ENCODE results near the gene TSEN34. TPM values are rescaled to one million over a fixed set of nuclear protein-coding genes. Genes with fewer than 3 reads are reported as not detected.

The TSEN34 gene
- polyA plus RNA-seq, 1 of the 3 experiments (the other 2 are of a cell fraction), result 82.1 TPM

DNA sequence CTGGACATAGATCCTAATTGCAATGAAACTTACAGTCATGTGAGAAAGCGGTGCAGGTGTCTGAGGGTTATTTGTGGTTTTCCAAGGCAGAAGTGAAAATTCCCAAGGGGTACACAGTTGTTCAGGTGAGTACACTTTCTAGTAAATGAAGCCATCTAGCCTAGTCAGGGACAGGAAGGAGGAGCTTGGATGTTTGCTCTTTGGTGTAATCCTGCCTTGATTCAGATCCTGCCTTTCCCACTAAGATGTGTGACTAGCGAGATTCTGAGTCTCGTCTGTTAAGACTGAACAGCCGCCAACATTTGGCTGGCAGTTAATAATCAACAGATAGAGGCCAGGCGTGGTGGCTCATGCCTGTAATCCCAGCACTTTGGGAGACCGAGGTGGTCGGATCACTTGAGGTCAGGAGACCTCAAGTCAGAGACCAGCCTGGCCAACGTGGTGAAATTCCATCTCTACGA, 12.1 kb downstream of the TSEN34 start:
- DNase-seq, result no peak
- Histone ChIP-seq H3K27ac (ENCODE audit: low read depth in 2 of 2, low read length in 1 of 2) (peak overlapping the region in 1 of 2 experiments; percentile 4; a peak in 1 of 4 replicates), H4K20me1 (ENCODE audit: insufficient read depth) (peaks cover 72% of the 10 kb centered on the region), H2AFZ (ENCODE audit: low read depth) (no peak overlapping the region), H3K4me1 (ENCODE audit: control insufficient read depth in 1 of 2, insufficient read depth in 2 of 2, low read depth in 1 of 2, low read length in 1 of 2) (peaks cover 36 to 37% of the 10 kb centered on the region in 2 experiments), H3K79me2 (ENCODE audit: insufficient read depth) (peaks cover 64% of the 10 kb centered on the region), H3K4me2 (peak overlapping the region; percentile 97), H3K27me3 (ENCODE audit: insufficient read depth) (no peaks in the 10 kb centered on the region), H3K36me3 (replicated peaks in 1 of 2; ENCODE audit: control insufficient read depth in 1 of 2, insufficient read depth in 2 of 2, low read length in 1 of 2) (peaks cover 60 to 65% of the 10 kb centered on the region in 2 experiments), H3F3A (replicated peaks; ENCODE audit: insufficient read depth) (peaks cover 56% of the 10 kb centered on the region), H3K9me2 (no peaks in the 10 kb centered on the region), H3K9me3 (no peaks in the 10 kb centered on the region), H3K9ac (peak overlapping the region; percentile 85), H3K4me3 (ENCODE audit: low read depth in 2 of 2, low read length in 1 of 2) (peak overlapping the region; percentile 0 to 86; a peak in 2 of 4 replicates)
- ChIA-PET POLR2A (interaction anchor here (4.8 kb wide), 1 partner anchor 7 kb away, joined by 27 read pairs; no protein-coding TSS in a partner anchor), CTCF (interaction anchor here (2.0 kb wide), 1 partner anchor 35 kb away, joined by 6 read pairs; no protein-coding TSS in a partner anchor)
- 64% methylated on average over 9 of the region's 9 CpGs for WGBS (ENCODE audit: low lambda C conversion rate)
- TF ChIP-seq SMC3 (IDR thresholded peaks at IDR 0.05; ENCODE audit: low read depth, low read length), result no peak
- TF ChIP-seq, protein P1, sequence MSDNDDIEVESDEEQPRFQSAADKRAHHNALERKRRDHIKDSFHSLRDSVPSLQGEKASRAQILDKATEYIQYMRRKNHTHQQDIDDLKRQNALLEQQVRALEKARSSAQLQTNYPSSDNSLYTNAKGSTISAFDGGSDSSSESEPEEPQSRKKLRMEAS (IDR thresholded peaks at IDR 0.05; ENCODE audit: low read depth), result no peak
- TF ChIP-seq, protein P2, sequence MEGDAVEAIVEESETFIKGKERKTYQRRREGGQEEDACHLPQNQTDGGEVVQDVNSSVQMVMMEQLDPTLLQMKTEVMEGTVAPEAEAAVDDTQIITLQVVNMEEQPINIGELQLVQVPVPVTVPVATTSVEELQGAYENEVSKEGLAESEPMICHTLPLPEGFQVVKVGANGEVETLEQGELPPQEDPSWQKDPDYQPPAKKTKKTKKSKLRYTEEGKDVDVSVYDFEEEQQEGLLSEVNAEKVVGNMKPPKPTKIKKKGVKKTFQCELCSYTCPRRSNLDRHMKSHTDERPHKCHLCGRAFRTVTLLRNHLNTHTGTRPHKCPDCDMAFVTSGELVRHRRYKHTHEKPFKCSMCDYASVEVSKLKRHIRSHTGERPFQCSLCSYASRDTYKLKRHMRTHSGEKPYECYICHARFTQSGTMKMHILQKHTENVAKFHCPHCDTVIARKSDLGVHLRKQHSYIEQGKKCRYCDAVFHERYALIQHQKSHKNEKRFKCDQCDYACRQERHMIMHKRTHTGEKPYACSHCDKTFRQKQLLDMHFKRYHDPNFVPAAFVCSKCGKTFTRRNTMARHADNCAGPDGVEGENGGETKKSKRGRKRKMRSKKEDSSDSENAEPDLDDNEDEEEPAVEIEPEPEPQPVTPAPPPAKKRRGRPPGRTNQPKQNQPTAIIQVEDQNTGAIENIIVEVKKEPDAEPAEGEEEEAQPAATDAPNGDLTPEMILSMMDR (IDR thresholded peaks at IDR 0.05), result no peak

DNA sequence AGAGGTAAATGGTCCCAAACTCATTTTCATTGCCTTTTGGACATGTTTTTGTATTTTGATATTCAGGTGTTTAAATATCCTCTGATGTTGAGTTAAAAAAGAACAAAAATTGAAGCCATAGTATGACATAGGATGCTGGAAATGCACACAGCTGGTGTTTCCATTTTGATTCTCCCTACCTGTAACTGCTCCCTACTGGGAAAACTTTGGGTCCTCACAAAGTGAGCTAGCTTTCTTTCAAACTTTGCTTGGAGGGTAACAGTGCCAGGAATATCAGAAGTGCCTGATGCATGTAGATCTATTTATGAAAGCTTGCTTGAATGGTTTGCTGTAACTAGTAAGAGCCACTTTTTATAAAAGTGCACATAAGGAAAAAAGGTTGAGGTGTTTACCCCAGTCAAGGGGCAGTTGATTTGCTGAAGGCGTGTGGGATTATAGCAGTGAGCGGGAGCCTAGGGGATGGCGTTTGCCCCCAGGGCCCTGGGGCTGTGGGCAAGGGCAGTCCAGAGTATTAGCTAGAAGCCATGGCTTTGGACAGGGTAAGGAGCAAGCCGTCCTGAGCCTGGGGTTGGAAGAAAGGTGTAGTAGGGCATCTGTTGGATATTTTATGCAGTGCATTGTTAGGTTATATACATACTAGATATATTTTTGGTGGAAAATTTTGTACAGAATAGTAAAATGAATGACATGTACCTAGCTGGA, 13.8 kb downstream of the TSEN34 start:
- H2AFZ ChIP-seq (ENCODE audit: low read depth), result no peak overlapping the region
- no peaks in the 10 kb centered on the region for H3K9me2 ChIP-seq
- H3K4me2 ChIP-seq, result peak overlapping the region; percentile 97
- no peak for TF ChIP-seq TEAD4 (IDR thresholded peaks at IDR 0.05; ENCODE audit: borderline replicate concordance, insufficient read depth)
- no peak for TF ChIP-seq TAF1 (IDR thresholded peaks at IDR 0.05; ENCODE audit: borderline replicate concordance, low read depth, low read length)
- TF ChIP-seq, protein P1 (IDR thresholded peaks at IDR 0.05; ENCODE audit: low read depth), result no peak
- TF ChIP-seq, protein P3, sequence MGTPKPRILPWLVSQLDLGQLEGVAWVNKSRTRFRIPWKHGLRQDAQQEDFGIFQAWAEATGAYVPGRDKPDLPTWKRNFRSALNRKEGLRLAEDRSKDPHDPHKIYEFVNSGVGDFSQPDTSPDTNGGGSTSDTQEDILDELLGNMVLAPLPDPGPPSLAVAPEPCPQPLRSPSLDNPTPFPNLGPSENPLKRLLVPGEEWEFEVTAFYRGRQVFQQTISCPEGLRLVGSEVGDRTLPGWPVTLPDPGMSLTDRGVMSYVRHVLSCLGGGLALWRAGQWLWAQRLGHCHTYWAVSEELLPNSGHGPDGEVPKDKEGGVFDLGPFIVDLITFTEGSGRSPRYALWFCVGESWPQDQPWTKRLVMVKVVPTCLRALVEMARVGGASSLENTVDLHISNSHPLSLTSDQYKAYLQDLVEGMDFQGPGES (IDR thresholded peaks at IDR 0.05; ENCODE audit: low read depth, low read length), result no peak
- no peak for TF ChIP-seq POLR2AphosphoS5 (IDR thresholded peaks at IDR 0.05; ENCODE audit: low read depth, low read length)
- no peak for TF ChIP-seq NRF1 (IDR thresholded peaks at IDR 0.05; ENCODE audit: low read depth, low read length)
- TF ChIP-seq RFX5 (IDR thresholded peaks at IDR 0.05; ENCODE audit: low read length), result no peak
- no peak for TF ChIP-seq MXI1 (IDR thresholded peaks at IDR 0.05; ENCODE audit: low read depth, low read length)
- no peak for TF ChIP-seq FOXM1 (IDR thresholded peaks at IDR 0.05; ENCODE audit: low read depth)
- TF ChIP-seq SIN3A (IDR thresholded peaks at IDR 0.05; ENCODE audit: borderline replicate concordance, low read depth, low read length), result no peak
- no peak for TF ChIP-seq FOSL2 (IDR thresholded peaks at IDR 0.05; ENCODE audit: borderline replicate concordance, low read depth)
- TF ChIP-seq, protein P4, sequence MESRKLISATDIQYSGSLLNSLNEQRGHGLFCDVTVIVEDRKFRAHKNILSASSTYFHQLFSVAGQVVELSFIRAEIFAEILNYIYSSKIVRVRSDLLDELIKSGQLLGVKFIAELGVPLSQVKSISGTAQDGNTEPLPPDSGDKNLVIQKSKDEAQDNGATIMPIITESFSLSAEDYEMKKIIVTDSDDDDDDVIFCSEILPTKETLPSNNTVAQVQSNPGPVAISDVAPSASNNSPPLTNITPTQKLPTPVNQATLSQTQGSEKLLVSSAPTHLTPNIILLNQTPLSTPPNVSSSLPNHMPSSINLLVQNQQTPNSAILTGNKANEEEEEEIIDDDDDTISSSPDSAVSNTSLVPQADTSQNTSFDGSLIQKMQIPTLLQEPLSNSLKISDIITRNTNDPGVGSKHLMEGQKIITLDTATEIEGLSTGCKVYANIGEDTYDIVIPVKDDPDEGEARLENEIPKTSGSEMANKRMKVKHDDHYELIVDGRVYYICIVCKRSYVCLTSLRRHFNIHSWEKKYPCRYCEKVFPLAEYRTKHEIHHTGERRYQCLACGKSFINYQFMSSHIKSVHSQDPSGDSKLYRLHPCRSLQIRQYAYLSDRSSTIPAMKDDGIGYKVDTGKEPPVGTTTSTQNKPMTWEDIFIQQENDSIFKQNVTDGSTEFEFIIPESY (IDR thresholded peaks at IDR 0.05; ENCODE audit: borderline replicate concordance, low read depth), result no peak
- TF ChIP-seq REST (IDR thresholded peaks at IDR 0.05; ENCODE audit: low read depth, low read length), result no peak
- POLR2A ChIA-PET, result interaction anchor here (1.0 kb wide), 1 partner anchor 11 kb away, joined by 5 read pairs; no protein-coding TSS in a partner anchor
- 94% methylated on average over 4 of the region's 4 CpGs for WGBS (ENCODE audit: low lambda C conversion rate)
- H3K9me3 ChIP-seq, result no peaks in the 10 kb centered on the region
- peaks cover 72% of the 10 kb centered on the region for H3F3A ChIP-seq (replicated peaks; ENCODE audit: insufficient read depth)
- H4K20me1 ChIP-seq (ENCODE audit: insufficient read depth), result peaks cover 90% of the 10 kb centered on the region
- peaks cover 49 to 54% of the 10 kb centered on the region in 2 experiments for H3K4me1 ChIP-seq (ENCODE audit: control insufficient read depth in 1 of 2, insufficient read depth in 2 of 2, low read depth in 1 of 2, low read length in 1 of 2)
- no peak for DNase-seq
- no peak overlapping the region for H3K27ac ChIP-seq (ENCODE audit: low read depth in 2 of 2, low read length in 1 of 2)
- CTCF ChIA-PET, result interaction anchor here (0.9 to 2.0 kb wide), 5 partner anchors 13 to 36 kb away, joined by 3 to 6 read pairs (median 3); no protein-coding TSS in a partner anchor
- peaks cover 60 to 70% of the 10 kb centered on the region in 2 experiments for H3K36me3 ChIP-seq (replicated peaks in 1 of 2; ENCODE audit: control insufficient read depth in 1 of 2, insufficient read depth in 2 of 2, low read length in 1 of 2)
- no peaks in the 10 kb centered on the region for H3K27me3 ChIP-seq (ENCODE audit: insufficient read depth)
- H3K4me3 ChIP-seq (ENCODE audit: low read depth in 2 of 2, low read length in 1 of 2), result no peak overlapping the region
- H3K79me2 ChIP-seq (ENCODE audit: insufficient read depth), result peaks cover 68% of the 10 kb centered on the region
- no peak overlapping the region for H3K9ac ChIP-seq
